Activated CD8-positive, alpha-beta memory T cell treated with anti-CD3 and anti-CD28 coated beads for 36 hours (primary cell): Measurements from ENCODE around the gene IER3. TPM values are rescaled to one million over a fixed set of nuclear protein-coding genes. Genes with fewer than 3 reads are reported as not detected.

Source experiments
- CTCF ChIA-PET: fragments of 350-600 bp; sonication (Branson Sonifier 250); formaldehyde crosslinking; loops from one replicate; lab custom pipeline; 2021; ENCODE audit warnings: antibody characterized with exemption; lab: Charles Lee
- POLR2A ChIA-PET: fragments of 350-600 bp; sonication (Branson Sonifier 250); formaldehyde crosslinking; loops from one replicate; lab custom pipeline; 2021; ENCODE audit warnings: antibody characterized with exemption; lab: Charles Lee
- total RNA-seq, 2 experiments: library from RNA; stranded (reverse); gene quantifications; one replicate each; pipeline ENCODE4 v1.2.3, GENCODE V29; 2021

The IER3 gene, protein sequence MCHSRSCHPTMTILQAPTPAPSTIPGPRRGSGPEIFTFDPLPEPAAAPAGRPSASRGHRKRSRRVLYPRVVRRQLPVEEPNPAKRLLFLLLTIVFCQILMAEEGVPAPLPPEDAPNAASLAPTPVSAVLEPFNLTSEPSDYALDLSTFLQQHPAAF
- 100 to 1,000 TPM; 312 to 322 TPM for total RNA-seq

DNA sequence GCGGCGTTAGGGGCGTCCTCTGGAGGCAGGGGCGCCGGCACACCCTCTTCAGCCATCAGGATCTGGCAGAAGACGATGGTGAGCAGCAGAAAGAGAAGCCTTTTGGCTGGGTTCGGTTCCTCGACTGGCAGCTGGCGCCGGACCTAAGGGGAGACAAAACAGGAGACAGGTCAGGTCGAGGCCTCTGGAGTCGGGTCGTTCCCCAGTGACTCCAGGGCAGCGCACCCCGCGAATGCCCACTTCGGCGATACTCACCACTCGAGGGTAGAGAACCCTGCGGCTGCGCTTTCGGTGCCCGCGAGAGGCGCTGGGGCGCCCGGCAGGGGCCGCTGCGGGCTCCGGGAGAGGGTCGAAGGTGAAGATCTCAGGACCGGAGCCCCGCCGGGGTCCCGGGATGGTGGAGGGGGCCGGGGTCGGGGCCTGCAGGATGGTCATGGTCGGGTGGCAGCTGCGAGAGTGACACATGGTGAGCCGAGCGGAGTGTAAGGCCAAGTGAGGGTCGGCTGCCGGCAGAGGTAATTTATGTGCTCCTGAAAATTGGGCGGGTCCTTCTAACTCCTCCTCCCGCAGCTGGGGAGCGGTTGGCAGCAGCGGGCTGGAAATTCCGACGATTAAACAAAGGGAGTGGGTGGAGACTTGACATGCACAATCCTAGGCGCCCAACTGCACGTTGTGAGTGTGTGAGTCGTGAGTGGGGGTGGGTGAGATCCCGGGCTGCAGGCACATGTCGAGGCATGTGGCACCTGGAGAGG, at the start of gene IER3:
Gene IER3 (minus strand): TSS at position 494 of the 752 bp plus-strand sequence. CDS start 29 bp downstream, at position 465.
- ChIA-PET CTCF (interaction anchor here (0.6 to 1.8 kb wide), 9 partner anchors 13 to 133 kb away, joined by 3 to 5 read pairs (median 4); no protein-coding TSS in a partner anchor), POLR2A (interaction anchor here (0.6 to 3.8 kb wide), 10 partner anchors 12 to 87 kb away, joined by 3 to 28 read pairs (median 4); no protein-coding TSS in a partner anchor)

DNA sequence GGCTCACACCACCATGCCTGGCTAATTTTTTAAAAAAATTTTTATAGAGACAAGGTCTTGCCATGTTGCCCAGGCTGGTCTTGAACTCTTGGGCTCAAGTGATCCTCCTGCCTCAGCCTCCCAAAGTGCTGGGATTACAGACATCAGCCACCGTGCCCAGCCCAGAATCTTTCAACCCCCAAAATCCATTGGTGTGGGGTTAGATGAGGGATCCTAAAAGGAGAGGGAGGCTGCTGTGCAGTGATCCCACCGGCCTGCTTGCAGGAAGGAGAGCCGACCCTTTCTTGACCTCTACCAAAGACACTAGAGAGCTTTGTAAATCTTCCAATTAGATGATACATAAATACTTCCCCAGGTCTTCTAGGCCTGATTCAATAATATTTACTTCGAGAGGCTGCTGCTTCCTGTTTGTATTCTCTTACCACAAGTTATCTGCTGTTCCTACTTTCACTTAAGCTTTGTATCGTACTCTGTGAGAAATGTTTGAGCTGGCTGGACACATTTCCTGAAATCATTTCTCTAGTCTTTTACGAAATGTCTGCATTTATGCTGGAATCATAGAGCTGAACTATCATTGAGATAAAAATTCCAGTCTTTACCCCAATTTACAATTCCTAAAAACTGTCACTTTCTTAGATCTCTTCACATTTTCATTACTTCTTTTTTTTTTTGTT, 49.3 kb upstream of the IER3 start:
- ChIA-PET POLR2A (interaction anchor here (0.7 to 1.5 kb wide), 3 partner anchors 17 to 212 kb away, joined by 3 to 8 read pairs (median 4); no protein-coding TSS in a partner anchor), CTCF (interaction anchor here (0.6 kb wide), 1 partner anchor 22 kb away, joined by 4 read pairs; no protein-coding TSS in a partner anchor)

DNA sequence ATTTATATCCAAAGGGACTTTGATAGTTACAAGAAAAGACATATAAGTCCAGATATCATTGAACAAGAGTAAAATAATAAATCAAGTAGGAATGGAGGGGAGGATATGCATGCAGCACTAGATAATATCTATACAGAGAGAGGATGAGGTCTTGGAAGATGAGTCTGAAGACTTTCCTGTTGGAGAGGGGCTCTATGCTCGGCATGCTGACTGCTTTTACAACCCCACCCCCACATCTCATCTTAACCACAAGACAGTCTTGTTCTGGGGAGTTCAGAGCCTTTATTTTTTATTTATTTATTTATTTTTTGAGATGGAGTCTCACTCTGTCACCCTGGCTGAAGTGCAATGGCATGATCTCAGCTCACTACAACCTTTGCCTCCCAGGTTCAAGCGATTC, 48.4 kb upstream of the IER3 start:
- ChIA-PET CTCF (no interaction called here), POLR2A (no interaction called here)

DNA sequence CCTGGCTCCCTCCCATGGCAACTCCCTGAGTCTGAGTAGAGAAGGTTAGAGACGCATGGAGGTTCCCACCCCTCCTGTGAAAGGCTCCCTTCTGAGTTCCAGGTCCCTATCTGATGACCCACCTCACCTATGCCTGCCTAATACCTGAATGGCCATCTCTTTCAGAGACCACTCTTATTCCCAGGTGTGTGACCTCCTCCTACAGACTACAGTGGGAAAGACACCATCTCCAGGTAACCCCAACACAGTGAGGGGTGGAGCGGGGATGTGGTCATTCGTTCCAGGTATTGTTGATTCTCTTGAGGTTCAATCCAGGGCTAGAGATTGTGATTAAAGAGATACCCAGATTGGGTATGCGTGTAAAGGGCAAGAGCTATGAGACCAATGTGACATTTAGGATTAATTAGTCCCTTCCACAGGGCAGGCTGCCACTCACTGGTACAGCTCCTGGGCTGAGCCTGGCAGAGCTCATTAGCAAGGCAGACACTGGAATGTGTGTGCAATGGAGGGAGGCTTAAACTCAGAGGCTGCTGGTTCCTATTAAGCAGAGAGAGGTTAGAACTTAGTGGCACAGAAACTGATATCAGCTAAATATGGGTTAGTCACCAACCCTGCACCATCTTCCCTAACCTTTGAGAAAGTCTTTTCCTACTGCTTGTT, 46.5 kb upstream of the IER3 start:
- POLR2A ChIA-PET, result no interaction called here

DNA sequence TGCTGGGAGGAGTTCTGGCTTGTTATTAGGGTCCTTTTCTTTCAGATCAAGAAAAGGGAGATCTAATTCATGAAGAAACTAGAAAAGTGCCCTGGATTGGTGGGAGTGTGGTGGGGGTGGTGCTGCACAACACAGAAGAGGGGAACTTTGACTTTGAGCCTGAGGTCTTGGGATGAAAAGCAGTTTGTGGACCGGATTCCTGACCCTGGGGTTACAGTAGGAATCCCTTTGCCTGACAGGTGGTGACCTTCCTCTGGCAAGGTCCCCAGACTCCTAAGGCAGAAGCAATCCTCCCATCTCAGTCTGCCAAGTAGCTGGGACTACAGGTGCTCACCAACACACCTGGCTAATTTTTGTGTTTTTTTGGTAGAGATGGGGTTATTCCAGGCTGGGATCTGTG, 45.3 kb upstream of the IER3 start:
- POLR2A ChIA-PET, result interaction anchor here (0.6 kb wide), 1 partner anchor 22 kb away, joined by 5 read pairs; no protein-coding TSS in a partner anchor
- CTCF ChIA-PET, result interaction anchor here (1.6 to 2.6 kb wide), 2 partner anchors 20 to 30 kb away, joined by 4 to 15 read pairs; no protein-coding TSS in a partner anchor

More for the DNA sequence above, 46.5 kb upstream of the IER3 start:
- CTCF ChIA-PET, result interaction anchor here (1.6 to 1.8 kb wide), 2 partner anchors 10 to 29 kb away, joined by 4 to 7 read pairs; no protein-coding TSS in a partner anchor

DNA sequence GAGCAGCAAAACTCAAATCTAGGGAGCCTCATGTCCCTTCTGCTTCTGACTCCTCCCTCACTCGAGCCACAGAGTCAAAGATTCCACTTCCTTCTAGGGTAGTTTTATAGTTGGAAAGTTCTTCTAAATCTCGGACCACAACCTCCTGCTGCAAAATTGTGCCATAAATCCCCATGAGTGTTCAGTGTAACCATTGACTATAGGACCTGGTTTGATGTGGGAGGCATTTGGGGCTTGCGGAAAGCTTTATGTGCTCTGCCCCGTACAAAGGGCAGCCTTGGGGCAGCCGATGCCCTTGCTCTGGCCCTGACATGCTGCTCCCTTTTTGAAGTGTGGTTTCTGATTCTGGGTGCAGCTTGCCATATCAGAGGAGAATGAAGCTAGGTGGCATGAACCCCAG, 43.6 kb upstream of the IER3 start:
- CTCF ChIA-PET, result interaction anchor here (1.1 to 2.6 kb wide), 7 partner anchors 18 to 45 kb away, joined by 3 to 15 read pairs (median 4); no protein-coding TSS in a partner anchor

DNA sequence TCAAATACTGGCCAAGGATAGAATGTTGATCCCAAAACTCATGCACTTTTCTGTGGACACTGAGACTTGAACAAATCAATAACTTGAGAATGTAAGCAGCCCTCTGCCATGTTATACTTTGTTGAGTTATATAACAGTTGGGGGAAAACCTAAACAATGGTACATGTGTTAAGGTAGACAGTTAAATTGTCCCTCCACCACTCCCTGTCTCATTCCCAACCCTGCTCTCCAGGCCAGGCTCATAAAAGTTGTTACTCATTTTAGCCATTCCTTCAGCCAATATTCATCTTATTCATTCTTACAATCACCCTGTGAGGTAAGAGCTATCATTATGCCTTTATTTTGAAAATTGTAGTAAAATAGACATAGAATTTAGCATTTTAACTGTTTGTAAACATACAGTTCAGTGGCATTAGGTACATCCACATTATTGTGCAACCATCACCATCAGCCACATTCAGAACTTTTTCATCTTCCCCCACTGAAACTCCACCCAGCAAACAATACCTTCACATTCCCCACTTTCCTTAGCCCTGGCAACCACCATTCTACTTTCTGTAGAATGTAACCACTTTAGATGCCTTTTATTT, 38.2 kb upstream of the IER3 start:
- ChIA-PET POLR2A (no interaction called here), CTCF (interaction anchor here (1.1 kb wide), 1 partner anchor 10 kb away, joined by 4 read pairs; no protein-coding TSS in a partner anchor)

More for the DNA sequence above, 43.6 kb upstream of the IER3 start:
- POLR2A ChIA-PET, result interaction anchor here (0.7 to 1.0 kb wide), 3 partner anchors 25 to 106 kb away, joined by 3 to 5 read pairs (median 3); partner anchors contain the start of gene IER3

DNA sequence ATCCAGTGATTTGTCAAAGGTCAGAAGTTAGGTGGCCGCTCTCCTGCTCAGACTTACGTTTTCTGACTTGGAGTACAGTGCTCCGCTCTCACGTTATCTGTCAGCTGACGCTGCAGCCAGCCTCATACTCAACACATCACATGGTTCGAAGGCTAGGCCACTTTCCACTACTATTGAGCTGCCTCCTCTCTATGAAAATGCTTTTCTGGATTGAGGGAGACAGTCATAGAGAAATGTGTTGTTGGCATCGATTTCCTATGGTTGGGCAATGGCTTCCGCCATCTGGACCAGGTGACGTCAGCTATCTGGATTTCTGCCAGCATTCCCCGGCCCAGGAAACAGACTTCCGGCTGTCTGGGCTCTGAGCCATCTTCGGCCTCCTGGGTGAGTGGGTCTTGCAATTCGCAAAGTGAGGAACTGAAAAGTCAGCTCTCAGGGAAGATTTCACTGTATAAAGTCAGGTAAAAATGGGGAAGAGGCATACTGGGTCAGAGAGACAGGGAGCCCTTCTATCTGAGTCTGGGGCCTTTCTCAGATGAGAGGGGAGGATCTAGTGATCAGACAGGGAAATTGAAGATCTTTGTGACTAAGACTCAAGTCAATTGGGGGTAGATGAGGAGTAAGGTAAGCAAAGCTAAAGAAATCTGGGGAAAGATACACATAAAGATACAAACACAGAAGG, 37.5 kb upstream of the IER3 start:
- ChIA-PET CTCF (interaction anchor here (1.1 kb wide), 1 partner anchor 10 kb away, joined by 4 read pairs; no protein-coding TSS in a partner anchor), POLR2A (no interaction called here)

DNA sequence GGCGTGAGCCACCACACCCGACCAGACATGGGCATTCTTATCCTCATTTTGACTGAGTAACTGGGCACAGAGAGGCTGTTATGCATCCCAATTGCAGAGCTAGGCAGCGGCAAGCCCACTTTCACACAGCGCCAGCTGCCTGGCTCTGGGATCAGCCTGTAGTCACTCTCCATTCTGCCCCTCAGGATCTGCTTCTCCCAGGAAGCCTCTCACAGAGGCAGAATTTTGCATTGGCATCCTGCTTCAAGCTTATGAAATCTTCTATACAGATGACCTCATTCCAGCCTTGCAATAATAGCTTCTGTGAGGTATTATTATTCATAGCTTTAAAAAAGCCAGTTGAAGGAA, 37.0 kb upstream of the IER3 start:
- CTCF ChIA-PET, result no interaction called here
- POLR2A ChIA-PET, result no interaction called here

DNA sequence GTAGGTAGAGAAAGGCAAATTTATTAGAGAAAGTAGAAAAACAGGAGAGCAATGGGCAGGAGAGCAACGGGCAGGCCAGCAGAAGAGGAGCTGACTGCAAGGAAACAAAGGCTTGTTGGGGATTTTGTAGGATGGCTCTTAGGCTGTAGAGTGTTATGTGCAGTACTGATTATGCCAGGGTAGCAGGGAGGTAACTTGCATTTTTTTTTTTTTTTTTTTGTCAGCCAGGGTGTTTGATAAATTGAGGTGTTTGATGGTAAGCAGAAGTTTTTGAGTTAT, 36.2 kb upstream of the IER3 start:
- ChIA-PET CTCF (interaction anchor here (0.7 to 1.3 kb wide), 2 partner anchors 36 to 93 kb away, joined by 4 to 5 read pairs; partner anchors contain the start of gene IER3), POLR2A (no interaction called here)

DNA sequence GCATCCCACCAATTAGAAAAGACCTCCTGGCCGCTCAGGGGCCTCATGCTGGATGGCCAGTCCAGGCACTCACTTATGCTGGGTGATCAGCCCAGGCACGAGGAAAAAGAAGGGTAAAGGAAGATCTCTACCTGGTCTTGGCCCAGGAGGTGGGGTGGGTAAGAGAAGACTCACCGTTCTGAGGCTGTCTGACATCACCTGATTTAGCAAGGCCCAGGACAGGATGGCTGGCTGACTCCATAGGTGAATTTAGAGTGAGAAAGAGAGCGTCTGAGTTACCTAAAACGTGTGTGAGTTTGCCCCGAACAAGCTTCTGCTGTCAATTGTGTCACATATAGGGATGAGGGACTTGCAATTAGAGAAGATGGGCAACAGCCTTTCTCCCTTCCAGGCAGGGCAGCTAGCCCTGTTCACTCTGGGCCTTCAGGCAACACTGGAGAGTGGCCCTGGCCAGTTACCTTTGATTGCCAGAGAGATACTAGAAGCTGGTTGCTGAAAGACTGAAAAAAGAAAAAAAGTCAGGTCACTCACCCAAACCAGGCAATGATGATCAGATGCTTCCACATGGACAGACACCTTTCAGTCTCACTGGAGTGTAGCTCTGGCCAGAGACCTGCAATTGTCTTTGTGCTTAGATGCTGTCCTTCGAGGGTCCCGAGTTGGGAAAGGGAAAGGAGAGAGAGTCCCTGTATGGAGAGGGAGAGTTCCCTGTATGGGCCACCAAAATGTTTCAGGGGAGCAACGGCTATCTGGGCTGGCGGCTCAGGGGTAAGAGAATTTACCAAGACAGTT, 35.7 kb upstream of the IER3 start:
- POLR2A ChIA-PET, result no interaction called here
- CTCF ChIA-PET, result interaction anchor here (0.7 to 1.3 kb wide), 2 partner anchors 36 to 94 kb away, joined by 4 to 5 read pairs; partner anchors contain the start of gene IER3

DNA sequence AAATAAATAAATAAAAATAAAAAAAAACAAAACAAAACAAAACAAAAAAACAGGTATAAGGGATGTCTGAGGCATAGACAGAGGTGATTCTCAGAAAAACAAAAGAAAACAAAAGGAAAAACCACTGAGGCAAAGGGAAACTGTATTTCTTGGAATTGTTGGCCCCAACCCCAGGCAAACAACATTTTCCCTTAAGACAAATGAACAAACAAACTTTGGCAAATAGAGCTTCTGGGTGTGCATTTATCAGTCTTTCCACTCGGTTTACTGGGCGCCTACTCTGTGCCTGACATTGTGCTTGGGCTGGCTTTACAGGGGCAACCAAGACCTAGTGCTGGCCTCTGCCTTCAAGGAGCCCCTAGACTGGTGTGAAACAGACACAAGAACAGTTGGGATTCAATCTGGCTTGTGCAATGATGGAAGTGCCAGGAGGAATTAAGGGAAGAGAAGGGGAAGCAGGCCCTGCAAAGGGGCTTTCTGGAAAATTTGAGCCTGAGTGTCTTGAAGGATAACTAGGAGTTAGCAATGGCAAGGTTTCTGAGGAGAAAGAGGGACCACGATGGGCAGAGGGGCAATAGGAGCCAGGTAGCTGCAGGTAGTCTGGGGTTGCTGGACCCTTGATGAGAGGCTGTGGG, 33.8 kb upstream of the IER3 start:
- ChIA-PET POLR2A (no interaction called here), CTCF (interaction anchor here (0.6 to 1.5 kb wide), 2 partner anchors 31 to 157 kb away, joined by 3 to 4 read pairs; no protein-coding TSS in a partner anchor)

DNA sequence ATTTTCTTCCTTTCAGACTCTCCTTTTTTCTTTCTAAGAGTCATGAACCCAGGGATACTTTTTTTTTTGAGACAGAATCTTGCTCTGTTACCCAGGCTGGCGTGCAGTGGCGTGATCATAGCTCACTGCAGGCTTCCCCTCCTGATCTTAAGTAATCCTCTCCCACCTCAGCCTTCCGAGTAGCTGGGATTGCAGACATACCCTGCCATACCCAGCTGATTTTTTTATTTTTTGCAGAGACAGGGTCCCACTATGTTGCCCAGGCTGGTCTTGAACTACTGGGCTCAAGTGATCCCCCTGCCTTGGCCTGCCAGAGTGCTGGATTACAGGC, 32.8 kb upstream of the IER3 start:
- POLR2A ChIA-PET, result no interaction called here

DNA sequence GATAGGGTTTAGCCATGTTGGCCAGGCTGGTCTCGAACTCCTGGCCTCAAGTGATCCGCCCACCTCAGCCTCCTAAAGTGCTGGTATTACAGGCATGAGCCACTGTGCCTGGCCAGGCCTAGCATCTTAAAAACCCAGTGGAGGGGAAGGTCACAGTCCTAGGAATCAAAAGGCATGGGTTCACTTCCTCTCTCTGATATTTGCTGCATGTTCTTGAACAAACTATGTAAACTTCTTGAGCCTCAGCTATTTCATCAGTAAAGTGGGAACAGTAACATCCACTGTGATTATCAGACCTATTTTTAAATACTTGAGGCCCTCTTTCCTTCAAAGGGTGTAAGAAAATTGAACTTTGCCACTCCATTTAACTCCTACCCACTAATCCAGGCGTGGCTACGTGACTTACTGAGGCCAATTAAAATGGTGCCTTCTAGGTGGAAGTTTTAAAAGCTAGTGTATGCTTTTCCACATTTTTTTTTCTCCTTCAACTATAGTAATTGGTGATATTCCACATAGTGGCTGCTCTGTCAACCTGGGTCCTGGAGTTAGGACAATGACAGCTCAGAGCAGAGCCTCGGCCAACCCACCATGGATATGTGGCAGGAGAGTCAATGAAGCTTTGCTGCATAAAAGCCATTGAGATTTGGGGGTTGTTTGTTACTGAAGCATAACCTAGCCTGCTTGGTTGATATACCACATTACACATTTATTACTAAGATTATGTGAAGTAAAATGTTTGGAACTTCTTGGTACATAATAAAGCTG, 32.2 kb upstream of the IER3 start:
- ChIA-PET CTCF (interaction anchor here (1.1 to 1.5 kb wide), 2 partner anchors 10 to 32 kb away, joined by 4 to 7 read pairs; no protein-coding TSS in a partner anchor), POLR2A (no interaction called here)

More for the DNA sequence above, 32.8 kb upstream of the IER3 start:
- CTCF ChIA-PET, result interaction anchor here (1.5 kb wide), 1 partner anchor 32 kb away, joined by 4 read pairs; no protein-coding TSS in a partner anchor

DNA sequence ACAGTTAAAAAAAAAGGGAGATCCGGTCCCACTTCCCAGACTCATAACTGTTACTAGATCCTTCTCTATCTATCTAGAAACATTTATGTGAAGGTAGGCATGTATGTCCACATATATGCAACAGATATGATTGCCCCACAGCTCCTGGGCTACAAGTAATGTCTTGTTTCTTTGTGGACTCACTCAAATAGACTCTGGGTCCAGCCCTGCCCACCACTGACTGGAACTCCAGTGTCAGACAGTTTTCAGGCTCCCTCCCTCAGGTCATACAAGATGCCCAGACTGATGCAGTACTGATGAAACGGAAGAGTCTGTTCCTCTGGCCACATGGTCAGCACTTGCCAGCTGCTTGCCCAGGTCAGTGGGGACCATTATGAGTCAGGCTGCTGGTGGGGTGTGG, 30.8 kb upstream of the IER3 start:
- ChIA-PET POLR2A (interaction anchor here (0.5 kb wide), 1 partner anchor 160 kb away, joined by 3 read pairs; no protein-coding TSS in a partner anchor), CTCF (interaction anchor here (0.6 to 1.1 kb wide), 2 partner anchors 12 to 34 kb away, joined by 5 to 7 read pairs; no protein-coding TSS in a partner anchor)

DNA sequence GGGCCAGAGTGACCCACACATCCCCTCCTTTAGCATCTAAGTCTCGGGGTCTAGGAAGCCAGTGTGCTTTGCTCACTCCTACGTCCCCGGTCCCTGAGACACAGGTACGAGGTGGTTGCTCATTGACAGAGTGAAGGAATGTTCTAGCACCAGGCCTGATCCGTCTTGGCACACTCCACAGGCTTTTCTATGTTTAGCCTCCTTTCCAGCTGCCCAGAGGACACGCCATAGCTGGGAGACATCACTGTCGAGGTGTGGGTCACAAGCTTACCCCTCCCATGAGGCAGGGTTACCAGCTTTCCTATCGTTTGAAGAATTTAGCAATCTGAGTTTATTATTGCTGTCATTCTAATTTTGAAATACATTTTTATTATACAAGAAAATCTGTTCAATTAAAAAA, 30.4 kb upstream of the IER3 start:
- CTCF ChIA-PET, result no interaction called here
- POLR2A ChIA-PET, result interaction anchor here (0.5 kb wide), 1 partner anchor 160 kb away, joined by 3 read pairs; no protein-coding TSS in a partner anchor
